Rectal smooth muscle tissue (tissue), 1 donor: ENCODE measurements around the gene PDPR.
"Not testable (repeated sequence)": the region's sequence is repeated elsewhere in the genome, so short reads cannot be mapped to it uniquely, and the experiment has no call there.

Source experiments
- H3K27ac ChIP-seq: one replicate; pipeline ENCODE4 v1.7.0; 2013; ENCODE audit warnings: low read depth, low read length, inconsistent platforms
- H3K27me3 ChIP-seq: one replicate; pipeline ENCODE4 v1.7.0; 2013; ENCODE audit warnings: low read length; ENCODE audit not compliant: control insufficient read depth, insufficient read depth
- H3K36me3 ChIP-seq: one replicate; pipeline ENCODE4 v1.7.0; 2013; ENCODE audit warnings: low read length; ENCODE audit not compliant: control insufficient read depth, insufficient read depth
- H3K4me1 ChIP-seq: one replicate; pipeline ENCODE4 v1.7.0; 2013; ENCODE audit warnings: low read length; ENCODE audit not compliant: control insufficient read depth, insufficient read depth
- H3K4me3 ChIP-seq: one replicate; pipeline ENCODE4 v1.7.0; 2013; ENCODE audit warnings: low read length
- H3K9ac ChIP-seq: one replicate; pipeline ENCODE4 v1.7.0; 2013; ENCODE audit warnings: low read length

PDPR gene

GRCh38 chr16:70142739-70143138 is 28.6 kb downstream of the PDPR start:
- H3K4me1 ChIP-seq, H3K27ac ChIP-seq, H3K9ac ChIP-seq, H3K27me3 ChIP-seq, H3K4me3 ChIP-seq, H3K36me3 ChIP-seq: not testable (repeated sequence)

DNA sequence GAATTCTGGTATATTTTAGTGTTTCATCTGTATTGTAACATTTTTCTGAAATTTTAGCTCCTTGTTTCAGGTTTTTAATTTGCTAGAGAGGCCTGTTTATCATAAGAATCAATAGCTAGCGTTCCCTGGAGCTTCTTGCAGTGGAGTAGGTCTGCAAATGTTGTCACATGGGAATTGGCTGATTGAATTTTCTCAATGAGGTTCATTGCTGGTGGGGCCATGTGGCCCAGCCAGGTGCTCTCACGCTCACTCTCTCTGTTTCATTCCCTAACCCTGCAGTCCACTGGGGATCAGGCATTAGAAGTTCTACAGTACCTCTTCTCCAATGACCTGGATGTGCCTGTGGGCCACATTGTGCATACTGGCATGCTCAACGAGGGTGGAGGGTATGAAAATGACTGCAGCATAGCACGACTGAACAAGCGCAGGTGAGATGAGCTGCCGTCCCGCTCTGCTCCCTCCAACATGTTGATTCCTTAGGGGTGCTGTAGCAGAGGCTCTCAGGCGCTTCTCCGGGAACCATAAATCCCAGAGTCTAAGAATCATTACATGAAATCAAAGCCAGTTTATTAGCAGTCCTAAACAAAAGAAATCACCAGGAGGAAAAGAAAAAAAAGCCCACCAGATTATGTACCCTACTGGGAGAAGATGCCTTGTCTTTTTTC is 29.2 kb downstream of the PDPR start:
- not testable (repeated sequence) for H3K4me3 ChIP-seq, H3K4me1 ChIP-seq, H3K9ac ChIP-seq, H3K27me3 ChIP-seq, H3K36me3 ChIP-seq, H3K27ac ChIP-seq

DNA sequence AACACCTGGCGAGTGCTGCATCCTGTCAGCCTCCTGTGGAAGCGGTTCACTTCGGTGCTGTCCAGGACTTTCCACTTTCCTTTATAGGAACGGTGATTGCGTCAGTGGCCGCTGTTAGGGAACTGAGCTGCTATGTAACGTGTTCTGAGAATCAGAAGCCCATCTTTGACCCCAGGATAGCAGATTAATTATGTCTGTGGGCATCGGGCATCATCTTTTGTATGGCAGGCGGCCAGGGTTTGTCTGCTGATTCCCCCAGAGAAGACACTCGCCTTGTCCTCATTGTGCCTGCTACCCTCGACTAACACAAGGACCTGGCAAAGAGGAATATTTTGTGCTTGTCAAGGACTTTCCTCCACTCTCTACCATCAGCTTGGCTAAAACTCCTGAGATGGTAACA is 33.7 kb downstream of the PDPR start:
- H3K27ac ChIP-seq, H3K27me3 ChIP-seq, H3K4me1 ChIP-seq, H3K9ac ChIP-seq, H3K4me3 ChIP-seq: not testable (repeated sequence)
- H3K36me3 ChIP-seq = peaks cover 20% of the 10 kb centered on the region

DNA sequence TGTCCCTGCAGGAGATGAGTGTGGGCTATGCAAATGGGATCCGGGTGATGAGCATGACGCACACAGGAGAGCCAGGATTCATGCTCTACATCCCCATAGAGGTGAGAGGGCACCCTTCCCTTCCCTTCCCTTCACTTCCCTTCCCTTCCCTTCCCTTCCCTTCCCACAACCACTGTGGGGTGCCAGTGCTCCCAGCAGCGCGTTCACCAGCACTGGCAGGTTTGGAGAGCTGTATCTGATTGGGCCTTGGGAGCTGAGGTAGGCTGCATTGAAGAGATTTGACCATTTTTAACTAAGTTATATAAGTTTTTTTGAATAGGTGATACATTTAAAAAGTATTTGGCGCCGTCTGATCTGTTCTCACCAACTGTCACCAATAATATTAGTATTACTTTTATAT is 34.3 kb downstream of the PDPR start:
- H3K4me3 ChIP-seq, H3K27me3 ChIP-seq, H3K27ac ChIP-seq, H3K9ac ChIP-seq, H3K4me1 ChIP-seq: not testable (repeated sequence)
- H3K36me3 ChIP-seq = peaks cover 20% of the 10 kb centered on the region

DNA sequence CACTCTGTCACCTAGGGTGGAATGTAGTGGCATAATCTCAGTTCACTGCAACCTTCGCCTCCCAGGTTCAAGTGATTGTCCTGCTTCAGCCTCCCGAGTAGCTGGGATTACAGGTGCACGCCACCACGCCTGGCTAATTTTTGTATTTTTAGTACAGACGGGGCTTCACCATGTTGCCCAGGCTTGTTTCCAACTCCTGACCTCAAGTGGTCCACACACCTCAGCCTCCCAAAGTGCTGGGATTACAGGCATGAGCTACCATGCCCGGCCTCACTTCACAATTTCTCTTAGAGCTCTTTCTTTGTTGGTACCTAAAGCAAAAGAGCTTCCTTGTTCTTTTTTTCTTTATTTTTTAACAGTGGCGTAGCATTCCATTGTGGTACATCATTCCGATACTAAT is 35.2 kb downstream of the PDPR start:
- not testable (repeated sequence) for H3K27me3 ChIP-seq, H3K4me3 ChIP-seq

DNA sequence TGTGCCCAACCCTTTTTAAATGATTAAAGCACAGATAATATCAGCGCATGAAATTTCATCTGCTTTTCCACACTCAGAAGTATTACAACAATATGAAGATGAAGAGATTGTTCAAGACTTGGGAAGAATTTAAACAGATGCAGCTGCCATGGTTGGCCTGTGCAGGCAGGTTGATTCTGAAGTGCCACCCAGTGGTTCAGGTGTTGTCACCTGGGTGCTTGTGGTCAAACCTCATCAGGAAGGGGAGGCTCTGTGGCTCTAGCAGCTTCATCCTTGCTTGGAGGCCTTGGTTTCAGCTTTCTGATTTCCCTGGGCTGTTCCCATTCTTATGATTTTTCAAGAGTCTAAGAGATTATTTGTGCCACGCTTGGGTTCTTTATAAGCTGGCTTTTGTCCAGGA is 37.3 kb downstream of the PDPR start:
- H3K4me3 ChIP-seq = no peak overlapping the region
- H3K27ac ChIP-seq = no peak overlapping the region
- peaks cover 26% of the 10 kb centered on the region for H3K36me3 ChIP-seq
- no peaks in the 10 kb centered on the region for H3K4me1 ChIP-seq
- no peak overlapping the region for H3K9ac ChIP-seq
- H3K27me3 ChIP-seq = no peaks in the 10 kb centered on the region

More for the DNA sequence above, 35.2 kb downstream of the PDPR start:
- H3K27ac ChIP-seq, H3K4me1 ChIP-seq, H3K9ac ChIP-seq: not testable (repeated sequence)
- peaks cover 20% of the 10 kb centered on the region for H3K36me3 ChIP-seq

DNA sequence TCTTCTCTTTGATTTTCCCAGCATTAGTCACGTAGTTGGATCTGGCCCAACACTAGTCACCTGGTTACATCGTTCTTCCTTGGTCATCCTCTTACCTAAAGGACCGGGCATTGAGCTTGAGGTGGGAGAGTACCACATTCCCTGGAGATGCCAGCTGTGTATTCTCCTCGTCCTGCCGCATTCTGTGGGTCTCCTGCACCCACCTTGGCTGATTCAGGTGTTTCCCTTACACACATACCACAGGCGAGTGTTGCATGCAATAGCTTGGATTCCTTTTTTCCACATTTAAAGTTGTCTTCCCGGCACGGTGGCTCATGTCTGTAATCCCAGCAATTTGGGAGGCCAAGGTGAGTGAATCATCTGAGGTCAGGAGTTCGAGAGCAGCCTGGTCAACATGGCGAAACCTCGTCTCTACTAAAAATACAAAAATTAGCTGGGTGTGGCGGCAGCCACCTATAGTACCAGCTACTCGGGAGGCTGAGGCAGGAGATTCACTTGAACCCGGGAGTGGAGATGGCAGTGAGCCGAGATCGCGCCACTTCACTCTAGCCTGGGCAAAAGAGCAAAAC is 37.9 kb downstream of the PDPR start:
- Histone ChIP-seq H3K36me3 (peaks cover 33% of the 10 kb centered on the region), H3K9ac (no peak overlapping the region), H3K4me3 (no peak overlapping the region), H3K4me1 (no peaks in the 10 kb centered on the region), H3K27me3 (no peaks in the 10 kb centered on the region), H3K27ac (no peak overlapping the region)

GRCh38 chr16:70152578-70153302 is 38.6 kb downstream of the PDPR start:
- H3K4me3 ChIP-seq = no peak overlapping the region
- H3K4me1 ChIP-seq = no peaks in the 10 kb centered on the region
- peaks cover 40% of the 10 kb centered on the region for H3K36me3 ChIP-seq
- no peaks in the 10 kb centered on the region for H3K27me3 ChIP-seq
- no peak overlapping the region for H3K9ac ChIP-seq
- H3K27ac ChIP-seq = no peak overlapping the region

DNA sequence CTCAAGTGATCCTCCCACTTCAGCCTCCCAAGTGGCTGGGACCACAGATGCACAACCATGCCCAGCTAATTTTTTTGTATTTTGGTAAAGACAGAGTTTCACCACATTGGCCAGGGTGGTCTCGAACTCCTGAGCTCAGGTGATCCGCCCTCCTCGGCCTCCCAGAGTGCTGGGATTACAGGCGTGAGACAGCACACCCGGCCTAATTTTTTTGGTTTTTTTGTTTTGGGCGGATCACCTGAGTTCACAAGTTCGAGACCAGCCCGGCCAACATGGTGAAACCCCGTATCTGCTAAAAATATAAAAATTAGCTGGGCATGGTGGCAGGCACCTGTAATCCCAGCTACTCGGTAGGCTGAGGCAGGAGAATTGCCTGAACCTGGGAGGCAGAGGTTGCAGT is 40.6 kb downstream of the PDPR start:
- H3K4me3 ChIP-seq, H3K27me3 ChIP-seq, H3K27ac ChIP-seq, H3K9ac ChIP-seq, H3K4me1 ChIP-seq: not testable (repeated sequence)
- peaks cover 51% of the 10 kb centered on the region for H3K36me3 ChIP-seq

DNA sequence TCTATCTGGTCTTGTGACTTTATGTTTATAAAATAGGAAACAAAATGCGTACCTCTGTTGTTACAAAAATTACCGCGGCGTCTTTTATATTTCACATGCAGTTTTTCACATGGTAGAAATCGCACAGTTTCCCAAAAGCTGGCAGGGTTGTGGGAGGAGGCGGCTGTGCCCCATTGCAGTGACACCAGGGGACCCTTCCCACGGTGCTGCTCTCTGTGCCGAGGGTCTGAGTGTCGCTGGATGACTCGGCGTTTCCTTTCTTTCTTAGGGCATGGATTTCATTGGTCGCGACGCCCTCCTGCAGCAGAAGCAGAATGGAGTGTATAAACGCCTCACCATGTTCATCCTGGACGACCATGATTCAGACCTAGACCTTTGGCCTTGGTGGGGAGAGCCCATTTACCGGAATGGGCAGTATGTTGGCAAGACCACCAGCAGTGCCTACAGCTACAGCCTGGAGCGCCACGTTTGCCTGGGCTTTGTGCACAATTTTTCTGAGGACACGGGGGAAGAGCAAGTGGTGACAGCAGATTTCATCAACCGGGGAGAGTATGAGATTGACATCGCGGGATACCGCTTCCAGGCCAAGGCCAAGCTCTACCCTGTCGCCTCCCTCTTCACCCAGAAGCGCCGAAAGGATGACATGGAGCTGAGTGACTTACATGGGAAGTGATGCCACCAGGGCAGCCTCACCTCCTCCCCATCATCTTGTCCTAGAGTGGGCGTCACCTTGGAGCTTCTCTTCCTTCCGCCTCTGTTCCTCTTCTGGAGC is 42.3 kb downstream of the PDPR start:
- no peak overlapping the region for H3K27ac ChIP-seq
- no peaks in the 10 kb centered on the region for H3K27me3 ChIP-seq
- H3K4me3 ChIP-seq = no peak overlapping the region
- H3K4me1 ChIP-seq = no peaks in the 10 kb centered on the region
- peaks cover 58% of the 10 kb centered on the region for H3K36me3 ChIP-seq
- no peak overlapping the region for H3K9ac ChIP-seq

DNA sequence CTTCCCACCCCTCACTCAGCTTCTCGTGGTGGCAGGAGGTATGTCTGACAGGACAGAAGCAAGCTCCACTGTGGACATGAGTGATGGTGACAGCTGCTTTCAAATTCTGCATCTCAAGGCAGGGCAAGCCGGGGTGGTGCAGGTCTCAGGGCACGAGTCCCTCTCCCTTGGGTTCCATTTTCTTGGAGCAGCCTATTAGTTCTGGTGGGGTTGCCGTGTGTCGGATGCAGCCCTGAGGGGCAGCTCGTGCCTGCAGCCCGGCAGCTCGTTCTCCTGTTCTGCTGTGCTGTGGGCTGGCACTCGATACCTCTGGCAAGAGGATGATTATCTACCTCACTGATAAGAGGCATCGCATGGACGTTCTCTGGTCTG is 43.0 kb downstream of the PDPR start:
- Histone ChIP-seq H3K27ac (no peak overlapping the region), H3K4me1 (no peaks in the 10 kb centered on the region), H3K4me3 (no peak overlapping the region), H3K9ac (no peak overlapping the region), H3K36me3 (peaks cover 51% of the 10 kb centered on the region), H3K27me3 (no peaks in the 10 kb centered on the region)

DNA sequence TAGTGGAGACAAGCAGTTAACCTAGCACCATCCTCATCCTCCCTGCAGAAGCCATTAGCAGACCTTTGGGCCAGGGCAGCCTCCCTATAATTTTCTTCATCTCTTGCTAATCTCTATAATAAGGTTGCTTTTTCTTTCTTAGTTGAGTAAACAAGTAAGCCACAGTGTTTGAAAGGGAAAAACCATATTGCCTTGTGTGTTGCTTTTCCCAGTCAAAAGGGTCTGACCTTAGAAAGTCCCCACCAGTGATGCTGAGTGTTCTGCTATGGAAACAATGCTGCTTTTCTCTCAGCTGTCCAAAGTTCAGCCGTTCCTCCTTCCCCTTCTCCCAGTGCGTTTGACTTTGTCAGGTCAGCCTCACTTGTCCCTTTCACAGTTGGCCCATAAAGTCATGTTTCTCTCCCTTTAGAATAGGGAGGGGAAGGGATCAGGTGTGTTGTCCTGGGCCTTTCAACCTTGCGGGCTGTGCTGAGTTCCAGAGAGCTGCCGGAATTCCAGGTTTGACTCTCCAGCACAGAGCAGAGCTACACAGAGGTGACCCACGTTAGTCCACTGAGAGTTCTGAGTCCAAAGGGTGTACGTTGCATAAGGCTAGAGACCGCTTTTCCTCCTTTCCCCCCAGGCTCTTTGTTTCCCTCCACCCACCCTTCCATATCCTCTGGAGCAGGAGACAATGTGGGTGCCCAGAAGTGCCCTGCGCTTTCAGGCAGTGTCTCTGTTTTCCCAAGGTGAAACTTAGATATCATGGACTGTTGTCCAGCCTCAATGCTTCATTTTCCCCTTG is 43.5 kb downstream of the PDPR start:
- H3K4me3 ChIP-seq = no peak overlapping the region
- H3K27ac ChIP-seq = no peak overlapping the region
- no peak overlapping the region for H3K9ac ChIP-seq
- peaks cover 50% of the 10 kb centered on the region for H3K36me3 ChIP-seq
- no peaks in the 10 kb centered on the region for H3K27me3 ChIP-seq
- no peaks in the 10 kb centered on the region for H3K4me1 ChIP-seq
